ENCODE results near the gene SCD5.

SCD5 gene

GRCh38 chr4:82606622-82607021, 192.0 kb downstream of the SCD5 start:
- DNase-seq (ENCODE audit: low read depth, low spot score) = no peak
- H3K27ac ChIP-seq = no peak overlapping the region

GRCh38 chr4:82604522-82604921, 194.1 kb downstream of the SCD5 start:
- no peak for DNase-seq (ENCODE audit: low read depth, low spot score)
- H3K27ac ChIP-seq = no peak overlapping the region

- no peak overlapping the region for H3K27ac ChIP-seq
- DNase-seq (ENCODE audit: low read depth, low spot score) = no peak
These were observed 197.2 kb downstream of the SCD5 start for GRCh38 chr4:82601242-82602015.

GRCh38 chr4:82599336-82599735, 199.3 kb downstream of the SCD5 start:
- H3K27ac ChIP-seq = no peak overlapping the region
- no peak for DNase-seq (ENCODE audit: low read depth, low spot score)

- H3K27ac ChIP-seq = no peak overlapping the region
- DNase-seq (ENCODE audit: low read depth, low spot score) = no peak
These were observed 204.1 kb downstream of the SCD5 start for GRCh38 chr4:82594456-82594855.

GRCh38 chr4:82593411-82593810, 205.2 kb downstream of the SCD5 start:
- H3K27ac ChIP-seq = no peak overlapping the region
- DNase-seq (ENCODE audit: low read depth, low spot score) = no peak

- DNase-seq (ENCODE audit: low read depth, low spot score) = no peak
- no peak overlapping the region for H3K27ac ChIP-seq
These were observed 206.0 kb downstream of the SCD5 start for GRCh38 chr4:82592639-82593038.

- no peak for DNase-seq (ENCODE audit: low read depth, low spot score)
- H3K27ac ChIP-seq = no peak overlapping the region
These were observed 207.0 kb downstream of the SCD5 start for GRCh38 chr4:82591592-82591991.

GRCh38 chr4:82589756-82590155, 208.8 kb downstream of the SCD5 start:
- no peak overlapping the region for H3K27ac ChIP-seq
- DNase-seq (ENCODE audit: low read depth, low spot score) = peak; percentile 8

- no peak overlapping the region for H3K27ac ChIP-seq
- DNase-seq (ENCODE audit: low read depth, low spot score) = no peak
These were observed 209.8 kb downstream of the SCD5 start for GRCh38 chr4:82588771-82589270.

- H3K27ac ChIP-seq = no peak overlapping the region
- DNase-seq (ENCODE audit: low read depth, low spot score) = no peak
These were observed 210.6 kb downstream of the SCD5 start for GRCh38 chr4:82587826-82588540.

- no peak overlapping the region for H3K27ac ChIP-seq
- DNase-seq (ENCODE audit: low read depth, low spot score) = no peak
These were observed 212.7 kb downstream of the SCD5 start for GRCh38 chr4:82585690-82586435.

GRCh38 chr4:82584931-82585330, 213.7 kb downstream of the SCD5 start:
- no peak overlapping the region for H3K27ac ChIP-seq
- DNase-seq (ENCODE audit: low read depth, low spot score) = no peak

GRCh38 chr4:82583897-82584587, 214.6 kb downstream of the SCD5 start:
- DNase-seq (ENCODE audit: low read depth, low spot score) = no peak
- H3K27ac ChIP-seq = no peak overlapping the region

GRCh38 chr4:82579932-82580331, 218.7 kb downstream of the SCD5 start:
- H3K27ac ChIP-seq = no peak overlapping the region
- no peak for DNase-seq (ENCODE audit: low read depth, low spot score)

All from epithelial cell of prostate (primary cell).